Measurements from ENCODE around the gene DHX16.

DHX16 gene

GRCh38 chr6:30656513-30656912, 16.3 kb downstream of the DHX16 start:
- no peak for DNase-seq (ENCODE audit: low read depth)
- no peak for TF ChIP-seq CTCF (IDR thresholded peaks at IDR 0.05; ENCODE audit: control insufficient read depth, insufficient read depth, low read depth, low read length, missing control alignments)
- H3K4me3 ChIP-seq (ENCODE audit: control insufficient read depth, low read depth, low read length): no peak overlapping the region

- no peak overlapping the region for H3K4me3 ChIP-seq (ENCODE audit: control insufficient read depth, low read depth, low read length)
- no peak for DNase-seq (ENCODE audit: low read depth)
- no peak for TF ChIP-seq CTCF (IDR thresholded peaks at IDR 0.05; ENCODE audit: control insufficient read depth, insufficient read depth, low read depth, low read length, missing control alignments)
Observed at GRCh38 chr6:30655743-30656094, 17.1 kb downstream of the DHX16 start.

- no peak for TF ChIP-seq CTCF (IDR thresholded peaks at IDR 0.05; ENCODE audit: control insufficient read depth, insufficient read depth, low read depth, low read length, missing control alignments)
- DNase-seq (ENCODE audit: low read depth): no peak
- H3K4me3 ChIP-seq (ENCODE audit: control insufficient read depth, low read depth, low read length): no peak overlapping the region
Observed at GRCh38 chr6:30654798-30655742, 17.7 kb downstream of the DHX16 start.

GRCh38 chr6:30651143-30651542, 21.7 kb downstream of the DHX16 start:
- no peak for DNase-seq (ENCODE audit: low read depth)
- TF ChIP-seq CTCF (IDR thresholded peaks at IDR 0.05; ENCODE audit: control insufficient read depth, insufficient read depth, low read depth, low read length, missing control alignments): no peak
- no peak overlapping the region for H3K4me3 ChIP-seq (ENCODE audit: control insufficient read depth, low read depth, low read length)

GRCh38 chr6:30647242-30648116, 25.3 kb downstream of the DHX16 start:
- DNase-seq (ENCODE audit: low read depth): no peak
- no peak for TF ChIP-seq CTCF (IDR thresholded peaks at IDR 0.05; ENCODE audit: control insufficient read depth, insufficient read depth, low read depth, low read length, missing control alignments)
- H3K4me3 ChIP-seq (ENCODE audit: control insufficient read depth, low read depth, low read length): peak overlapping the region; percentile 80

GRCh38 chr6:30646450-30647241, 26.2 kb downstream of the DHX16 start, which contains the start of gene C6orf136:
C6orf136 (plus strand) TSS chr6:30647133; CDS start chr6:30647232, 99 bp downstream.
- DNase-seq (ENCODE audit: low read depth): peak; percentile 54
- H3K4me3 ChIP-seq (ENCODE audit: control insufficient read depth, low read depth, low read length): peak within 1 kb of the TSS; percentile 80
- TF ChIP-seq CTCF (IDR thresholded peaks at IDR 0.05; ENCODE audit: control insufficient read depth, insufficient read depth, low read depth, low read length, missing control alignments): no peak

All from AG09309 (cell line).